Activated naive CD8-positive, alpha-beta T cell (primary cell): Measurements from ENCODE around the gene CAMTA1.
"Not testable (repeated sequence)": the region's sequence is repeated elsewhere in the genome, so short reads cannot be mapped to it uniquely, and the experiment has no call there.

Experiments used
- H3K27ac Mint-ChIP-seq: one replicate; pipeline ENCODE4 v1.8.0; 2021; ENCODE audit warnings: mixed read lengths
- H3K27me3 Mint-ChIP-seq: one replicate; pipeline ENCODE4 v1.8.0; 2021; ENCODE audit warnings: mixed read lengths
- H3K36me3 Mint-ChIP-seq: one replicate; pipeline ENCODE4 v1.8.0; 2021; ENCODE audit warnings: mixed read lengths
- H3K4me1 Mint-ChIP-seq: one replicate; pipeline ENCODE4 v1.8.0; 2021; ENCODE audit warnings: low read depth, mixed read lengths
- H3K4me3 Mint-ChIP-seq: one replicate; pipeline ENCODE4 v1.8.0; 2021; ENCODE audit warnings: mild to moderate bottlenecking, mixed read lengths
- H3K9me3 Mint-ChIP-seq: one replicate; pipeline ENCODE4 v1.8.0; 2021; ENCODE audit warnings: low read depth, mixed read lengths

CAMTA1 gene

GRCh38 chr1:6835139-6835538 lies 49.9 kb downstream of the CAMTA1 start:
- no peaks in the 10 kb centered on the region for H3K27me3 Mint-ChIP-seq
- no peak overlapping the region for H3K4me3 Mint-ChIP-seq
- peaks cover 5% of the 10 kb centered on the region for H3K36me3 Mint-ChIP-seq
- H3K4me1 Mint-ChIP-seq: peaks cover 12% of the 10 kb centered on the region
- H3K27ac Mint-ChIP-seq: no peak overlapping the region
- H3K9me3 Mint-ChIP-seq: no peaks in the 10 kb centered on the region

GRCh38 chr1:6842301-6842700 lies 57.0 kb downstream of the CAMTA1 start:
- Mint-ChIP-seq H3K36me3 (peaks cover 37% of the 10 kb centered on the region), H3K4me3 (no peak overlapping the region), H3K9me3 (peaks cover 6% of the 10 kb centered on the region), H3K27ac (no peak overlapping the region), H3K27me3 (no peaks in the 10 kb centered on the region), H3K4me1 (peaks cover 9% of the 10 kb centered on the region)

GRCh38 chr1:6845786-6846185 lies 60.5 kb downstream of the CAMTA1 start:
- H3K27me3 Mint-ChIP-seq, H3K4me1 Mint-ChIP-seq, H3K27ac Mint-ChIP-seq, H3K4me3 Mint-ChIP-seq, H3K9me3 Mint-ChIP-seq: not testable (repeated sequence)
- H3K36me3 Mint-ChIP-seq: peaks cover 28% of the 10 kb centered on the region

DNA sequence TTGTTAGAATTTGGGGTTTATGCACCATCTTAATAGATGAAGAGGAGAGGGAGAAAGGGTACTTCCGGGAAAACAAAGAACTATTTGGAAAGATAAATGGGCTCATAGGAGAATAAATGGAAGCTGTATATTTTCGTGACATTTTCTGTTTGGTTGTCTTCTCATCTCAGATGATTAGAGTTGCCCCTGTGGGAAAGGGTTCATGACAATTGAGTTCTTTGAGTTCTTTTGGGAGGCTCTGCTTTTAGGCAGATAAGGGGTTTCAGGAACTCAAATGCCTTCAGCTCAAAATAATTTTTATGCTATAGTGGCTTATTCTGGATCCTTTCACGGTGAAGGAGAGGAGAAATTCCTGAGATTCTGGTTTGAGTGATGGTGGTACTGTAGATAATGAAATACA lies 63.6 kb downstream of the CAMTA1 start:
- no peak overlapping the region for H3K27ac Mint-ChIP-seq
- H3K27me3 Mint-ChIP-seq: no peaks in the 10 kb centered on the region
- H3K9me3 Mint-ChIP-seq: peaks cover 6% of the 10 kb centered on the region
- H3K4me3 Mint-ChIP-seq: no peak overlapping the region
- H3K4me1 Mint-ChIP-seq: no peaks in the 10 kb centered on the region
- peaks cover 36% of the 10 kb centered on the region for H3K36me3 Mint-ChIP-seq

GRCh38 chr1:6850537-6850936 lies 65.3 kb downstream of the CAMTA1 start:
- Mint-ChIP-seq H3K36me3 (peaks cover 36% of the 10 kb centered on the region), H3K27ac (no peak overlapping the region), H3K27me3 (no peaks in the 10 kb centered on the region), H3K4me1 (no peaks in the 10 kb centered on the region), H3K9me3 (peaks cover 3% of the 10 kb centered on the region), H3K4me3 (no peak overlapping the region)

DNA sequence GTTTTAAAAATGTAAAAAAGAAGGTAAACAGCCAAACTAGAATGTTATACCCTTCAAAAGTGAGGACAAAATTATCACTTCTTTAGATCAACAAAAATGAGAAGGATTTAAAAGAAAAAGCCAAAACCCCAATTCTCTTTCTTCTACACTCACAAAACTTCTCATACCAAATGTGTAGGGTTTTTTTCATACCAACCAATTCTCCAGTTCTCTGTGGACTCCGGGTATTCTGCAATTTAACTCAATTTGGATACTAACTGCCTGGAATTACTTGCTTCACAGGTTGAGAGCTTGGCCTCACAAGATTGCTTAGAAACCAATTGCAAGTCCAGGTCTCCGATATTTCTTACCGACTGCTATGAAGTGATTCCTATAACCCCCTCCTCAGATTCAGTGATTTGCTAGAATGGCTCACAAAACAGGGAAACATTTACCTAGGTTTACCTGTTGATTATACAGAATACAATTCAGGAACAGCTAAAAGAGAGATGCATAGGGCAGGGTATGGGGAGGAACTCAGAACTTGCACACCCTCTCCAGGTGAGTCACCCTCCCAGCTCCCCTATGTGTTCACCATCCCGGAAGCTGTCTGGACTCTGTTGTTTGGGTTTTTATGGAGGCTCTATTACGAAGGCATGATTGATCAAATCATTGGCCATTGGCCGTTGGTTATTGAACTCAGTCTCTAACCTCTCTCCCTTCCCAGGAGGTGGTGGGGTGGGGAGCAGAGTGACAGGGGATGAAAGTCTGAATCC lies 67.1 kb downstream of the CAMTA1 start:
- H3K27ac Mint-ChIP-seq: no peak overlapping the region
- H3K36me3 Mint-ChIP-seq: peaks cover 36% of the 10 kb centered on the region
- H3K9me3 Mint-ChIP-seq: no peaks in the 10 kb centered on the region
- no peaks in the 10 kb centered on the region for H3K27me3 Mint-ChIP-seq
- peaks cover 4% of the 10 kb centered on the region for H3K4me1 Mint-ChIP-seq
- no peak overlapping the region for H3K4me3 Mint-ChIP-seq

DNA sequence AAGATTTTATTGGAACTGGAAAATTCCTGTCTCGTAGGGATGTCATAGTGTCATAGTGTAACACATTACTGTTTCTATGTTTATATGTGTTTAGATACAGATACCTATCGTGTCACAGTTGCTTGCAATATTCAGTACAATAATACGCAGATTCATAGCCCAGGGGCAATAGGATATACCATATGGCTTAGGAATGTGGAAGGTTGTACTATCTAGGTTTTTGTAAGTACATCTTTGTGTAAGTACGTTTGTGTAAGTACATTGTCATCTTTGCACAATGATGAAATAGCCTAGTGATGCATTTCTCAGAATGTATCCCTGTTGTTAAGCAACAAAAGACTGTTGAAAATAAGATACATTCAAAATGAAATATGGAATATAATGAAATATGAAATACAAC lies 68.9 kb downstream of the CAMTA1 start:
- no peak overlapping the region for H3K27ac Mint-ChIP-seq
- peaks cover 12% of the 10 kb centered on the region for H3K4me1 Mint-ChIP-seq
- no peaks in the 10 kb centered on the region for H3K9me3 Mint-ChIP-seq
- H3K27me3 Mint-ChIP-seq: no peaks in the 10 kb centered on the region
- no peak overlapping the region for H3K4me3 Mint-ChIP-seq
- peaks cover 35% of the 10 kb centered on the region for H3K36me3 Mint-ChIP-seq

DNA sequence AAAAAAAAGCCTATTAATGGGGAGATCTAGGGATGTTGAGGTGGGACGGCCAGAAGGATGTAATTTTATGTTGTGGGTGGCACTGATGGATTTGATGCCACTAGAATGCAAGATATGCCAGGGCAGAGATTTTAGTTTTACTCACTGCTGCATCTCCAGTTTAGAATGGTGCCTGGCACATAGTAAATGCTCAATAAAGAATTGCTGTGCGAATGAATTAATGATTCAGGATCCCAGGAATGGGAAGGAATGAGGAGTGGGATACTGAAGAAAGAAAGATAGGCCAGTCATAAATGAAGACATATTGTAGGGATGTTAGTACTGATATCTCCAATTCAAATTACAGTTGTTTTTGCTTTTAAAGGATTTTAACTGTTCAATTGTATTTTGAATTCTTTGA lies 72.6 kb downstream of the CAMTA1 start:
- H3K36me3 Mint-ChIP-seq: peaks cover 27% of the 10 kb centered on the region
- no peak overlapping the region for H3K4me3 Mint-ChIP-seq
- no peak overlapping the region for H3K27ac Mint-ChIP-seq
- H3K9me3 Mint-ChIP-seq: no peaks in the 10 kb centered on the region
- H3K4me1 Mint-ChIP-seq: peaks cover 26% of the 10 kb centered on the region
- H3K27me3 Mint-ChIP-seq: no peaks in the 10 kb centered on the region

GRCh38 chr1:6858596-6858995 lies 73.3 kb downstream of the CAMTA1 start:
- peaks cover 27% of the 10 kb centered on the region for H3K4me1 Mint-ChIP-seq

GRCh38 chr1:6859415-6860343 lies 74.4 kb downstream of the CAMTA1 start:
- H3K4me1 Mint-ChIP-seq: peaks cover 32% of the 10 kb centered on the region
- no peak overlapping the region for H3K4me3 Mint-ChIP-seq
- no peak overlapping the region for H3K27ac Mint-ChIP-seq
- H3K9me3 Mint-ChIP-seq: no peaks in the 10 kb centered on the region
- H3K27me3 Mint-ChIP-seq: no peaks in the 10 kb centered on the region
- H3K36me3 Mint-ChIP-seq: peaks cover 27% of the 10 kb centered on the region

More at GRCh38 chr1:6858596-6858995, 73.3 kb downstream of the CAMTA1 start:
- Mint-ChIP-seq H3K27ac (no peak overlapping the region), H3K9me3 (no peaks in the 10 kb centered on the region), H3K27me3 (no peaks in the 10 kb centered on the region), H3K36me3 (peaks cover 25% of the 10 kb centered on the region), H3K4me3 (no peak overlapping the region)

- Mint-ChIP-seq H3K4me3 (no peak overlapping the region), H3K27me3 (no peaks in the 10 kb centered on the region), H3K27ac (no peak overlapping the region), H3K36me3 (peaks cover 22% of the 10 kb centered on the region), H3K4me1 (peaks cover 33% of the 10 kb centered on the region), H3K9me3 (no peaks in the 10 kb centered on the region)
Measured at GRCh38 chr1:6860401-6860800, 75.1 kb downstream of the CAMTA1 start.

DNA sequence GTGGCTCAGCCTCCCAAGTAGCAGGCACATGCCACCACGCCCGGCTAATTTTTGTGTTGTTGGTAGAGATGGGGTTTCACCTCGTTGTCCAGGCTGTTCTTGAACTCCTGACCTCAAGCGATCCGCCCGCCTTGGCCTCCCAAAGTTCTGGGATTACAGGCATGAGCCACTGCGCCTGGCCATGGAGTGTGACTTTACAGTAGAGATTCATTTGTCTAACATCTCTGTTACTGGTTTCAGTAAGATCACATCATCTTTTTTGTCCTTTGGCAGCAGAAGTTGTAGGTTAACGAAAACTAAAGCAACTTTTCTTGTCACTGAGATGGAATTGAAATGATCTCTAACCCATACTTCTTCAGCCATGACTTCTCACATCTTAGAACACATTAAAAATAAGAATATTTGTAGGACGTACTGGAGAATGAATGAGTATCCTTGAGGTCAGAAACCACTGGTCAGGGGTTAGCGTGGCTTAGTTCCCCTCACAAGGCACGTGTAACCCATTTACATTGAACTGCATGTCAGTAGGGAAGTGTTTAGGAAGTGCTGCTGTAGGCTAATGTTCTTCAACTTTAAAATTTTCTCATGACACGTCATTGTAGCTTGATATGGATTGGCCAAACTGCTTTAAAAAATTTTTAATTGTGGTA lies 75.9 kb downstream of the CAMTA1 start:
- H3K9me3 Mint-ChIP-seq: no peaks in the 10 kb centered on the region
- H3K27ac Mint-ChIP-seq: no peak overlapping the region
- peaks cover 37% of the 10 kb centered on the region for H3K4me1 Mint-ChIP-seq
- peaks cover 20% of the 10 kb centered on the region for H3K36me3 Mint-ChIP-seq
- H3K27me3 Mint-ChIP-seq: no peaks in the 10 kb centered on the region
- H3K4me3 Mint-ChIP-seq: no peak overlapping the region

DNA sequence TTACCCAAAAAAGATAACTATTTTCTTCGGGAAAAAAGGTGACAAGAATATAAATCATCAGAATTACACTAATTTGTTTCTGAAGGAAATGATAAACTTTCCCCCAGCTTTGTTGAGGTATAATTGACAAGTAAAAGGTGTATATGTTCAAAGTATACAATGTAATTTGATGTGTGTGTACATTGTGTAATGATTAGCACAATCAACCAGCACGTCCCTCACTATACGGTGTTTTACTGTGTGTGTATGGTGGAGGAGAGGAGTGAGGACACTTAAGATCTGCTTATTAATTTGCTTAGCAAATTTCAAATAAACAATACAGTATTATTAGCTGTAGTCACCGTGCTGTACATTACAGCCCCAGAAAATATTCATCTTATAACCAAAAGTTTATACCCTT lies 77.7 kb downstream of the CAMTA1 start:
- Mint-ChIP-seq H3K27me3 (no peaks in the 10 kb centered on the region), H3K9me3 (no peaks in the 10 kb centered on the region), H3K36me3 (peaks cover 12% of the 10 kb centered on the region), H3K4me1 (peaks cover 38% of the 10 kb centered on the region), H3K27ac (no peak overlapping the region), H3K4me3 (no peak overlapping the region)

GRCh38 chr1:6864166-6864565 lies 78.9 kb downstream of the CAMTA1 start:
- peaks cover 12% of the 10 kb centered on the region for H3K36me3 Mint-ChIP-seq
- peaks cover 47% of the 10 kb centered on the region for H3K4me1 Mint-ChIP-seq
- H3K27ac Mint-ChIP-seq: no peak overlapping the region
- H3K27me3 Mint-ChIP-seq: no peaks in the 10 kb centered on the region
- no peak overlapping the region for H3K4me3 Mint-ChIP-seq
- H3K9me3 Mint-ChIP-seq: no peaks in the 10 kb centered on the region

- Mint-ChIP-seq H3K4me1 (peaks cover 40% of the 10 kb centered on the region), H3K27me3 (no peaks in the 10 kb centered on the region), H3K27ac (no peak overlapping the region), H3K36me3 (peaks cover 12% of the 10 kb centered on the region), H3K9me3 (no peaks in the 10 kb centered on the region), H3K4me3 (no peak overlapping the region)
Measured at GRCh38 chr1:6866825-6867224, 81.6 kb downstream of the CAMTA1 start.
